GM19328 (cell line): ENCODE results near the gene TSPAN16.

Experiments
- ATAC-seq: cut with Tn5 transposase; IDR thresholded peaks from one replicate; pipeline ENCODE4 v1.9.1; 2021; ENCODE audit warnings: mild to moderate bottlenecking, moderate library complexity; ENCODE audit not compliant: unreplicated experiment

TSPAN16 gene

DNA sequence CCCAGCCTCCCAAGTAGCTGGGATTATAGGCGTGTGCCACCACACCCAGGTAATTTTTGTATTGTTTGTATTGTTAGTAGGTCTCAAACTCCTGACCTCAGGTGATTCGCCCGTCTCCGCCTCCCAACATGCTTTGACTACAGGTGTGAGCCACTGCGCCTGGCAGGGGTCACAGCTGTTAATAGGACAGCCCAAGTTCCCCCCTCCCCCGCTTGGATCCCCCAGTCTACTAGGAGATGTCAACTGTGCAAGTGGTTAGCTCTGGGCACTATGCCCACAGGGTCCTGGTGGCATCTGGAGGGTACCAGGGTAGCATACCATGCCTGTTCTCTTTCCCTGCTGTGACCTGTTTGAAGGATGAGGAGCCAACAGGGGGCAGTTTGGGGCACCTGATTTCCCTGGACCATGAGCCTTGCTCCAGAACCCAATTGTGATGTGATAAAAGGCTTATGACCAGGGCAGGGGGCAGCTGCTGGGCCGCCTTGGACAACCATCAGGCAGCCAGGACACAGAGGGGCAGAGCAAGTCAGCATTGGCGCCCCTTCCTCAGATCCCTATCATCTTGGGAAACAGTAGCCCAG lies at the start of gene TSPAN16:
Gene TSPAN16 (plus strand): TSS at position 496 of the 581 bp plus-strand sequence. CDS start 138 bp downstream, outside the sequence.
- no peak for ATAC-seq

- no peak for ATAC-seq
These were observed 49.0 kb upstream of the TSPAN16 start for GRCh38 chr19:11246941-11247340.

DNA sequence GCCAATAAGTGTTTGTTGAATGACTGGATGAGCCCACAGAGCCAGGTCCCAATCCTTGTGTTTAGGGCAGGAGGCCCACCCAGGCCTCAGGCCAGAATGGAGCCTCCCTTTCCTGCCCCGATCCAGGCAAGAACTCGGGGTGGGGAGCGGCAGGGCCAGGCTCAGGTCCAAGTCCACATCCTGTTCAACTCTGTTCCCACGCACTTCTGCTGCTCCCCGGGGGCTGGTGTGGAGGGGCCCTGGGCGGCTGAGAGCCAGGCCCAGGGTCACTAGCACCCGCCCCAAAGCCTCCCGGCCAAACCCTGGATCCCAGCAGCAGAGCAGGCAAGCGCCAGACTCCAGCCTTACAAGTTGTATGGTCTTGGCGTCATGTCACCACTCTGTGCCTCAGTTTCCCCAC lies 48.6 kb upstream of the TSPAN16 start:
- no peak for ATAC-seq

GRCh38 chr19:11247934-11248333 lies 48.0 kb upstream of the TSPAN16 start:
- ATAC-seq: no peak

GRCh38 chr19:11248852-11249251 lies 47.1 kb upstream of the TSPAN16 start:
- no peak for ATAC-seq

DNA sequence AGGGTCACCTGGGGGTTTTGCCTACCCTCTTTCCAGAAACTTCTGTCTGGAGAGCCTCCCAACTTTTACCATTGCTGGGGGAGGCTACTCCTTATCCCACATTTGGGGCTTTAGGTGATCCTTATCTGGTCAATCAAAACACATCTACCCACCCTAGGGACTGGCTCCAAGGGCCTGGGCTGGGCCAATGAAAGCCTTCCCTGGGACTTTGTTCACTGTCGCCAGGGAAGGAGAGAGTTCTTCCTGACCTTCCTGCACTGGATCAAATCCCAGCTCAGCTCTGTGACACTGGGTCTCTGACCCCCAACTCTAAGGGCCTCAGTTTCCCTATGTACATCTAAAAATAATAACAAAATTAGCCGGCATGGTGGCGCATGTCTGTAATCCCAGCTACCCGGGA lies 44.7 kb upstream of the TSPAN16 start:
- no peak for ATAC-seq

GRCh38 chr19:11251650-11252314 lies 44.2 kb upstream of the TSPAN16 start:
- ATAC-seq: no peak

GRCh38 chr19:11252665-11253355 lies 43.1 kb upstream of the TSPAN16 start:
- ATAC-seq: no peak

DNA sequence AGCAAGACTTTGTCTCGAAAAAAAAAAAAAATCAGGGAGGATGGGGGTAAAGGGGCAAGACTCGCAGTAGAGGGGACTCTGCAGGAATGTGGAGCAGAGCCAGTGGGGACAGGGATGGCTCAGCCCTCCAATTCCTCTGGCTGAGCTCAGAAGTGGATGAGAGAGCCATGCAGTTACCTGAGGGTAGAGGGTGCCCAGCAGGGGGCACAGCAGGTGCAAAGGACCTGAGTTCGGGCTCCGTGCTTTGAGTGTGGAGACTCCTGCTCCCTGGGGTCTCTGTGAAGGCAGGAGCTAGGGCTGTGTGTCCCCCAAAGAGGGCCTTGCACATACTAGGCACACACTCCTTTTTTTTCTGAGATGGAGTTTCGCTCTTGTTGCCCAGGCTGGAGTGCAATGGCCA lies 41.3 kb upstream of the TSPAN16 start:
- ATAC-seq: no peak

GRCh38 chr19:11256189-11256588 lies 39.8 kb upstream of the TSPAN16 start:
- ATAC-seq: no peak

DNA sequence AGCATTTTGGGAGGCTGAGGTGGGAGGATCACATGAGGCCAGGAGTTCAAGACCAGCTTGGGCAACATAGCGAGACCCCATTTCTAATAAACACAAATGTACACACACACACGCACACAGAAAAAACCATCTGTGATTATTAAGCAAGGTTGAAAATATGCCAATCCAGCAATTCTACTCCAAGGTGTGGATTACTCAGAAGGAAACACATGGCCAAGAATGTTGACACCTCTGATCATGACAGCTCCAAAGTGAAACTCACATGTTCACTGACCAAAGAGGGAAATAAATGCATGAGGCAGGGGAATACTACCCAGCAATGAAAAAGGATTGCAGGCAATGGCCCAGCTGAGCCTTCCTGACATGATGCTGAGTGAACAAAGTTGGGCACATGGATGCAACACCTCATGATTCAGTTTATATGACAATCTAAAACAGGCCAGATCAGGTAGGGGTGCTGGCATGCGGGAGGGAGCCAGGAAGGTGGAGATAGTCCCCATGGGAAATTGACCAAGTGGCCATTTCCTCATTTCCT lies 38.0 kb upstream of the TSPAN16 start:
- ATAC-seq: no peak

DNA sequence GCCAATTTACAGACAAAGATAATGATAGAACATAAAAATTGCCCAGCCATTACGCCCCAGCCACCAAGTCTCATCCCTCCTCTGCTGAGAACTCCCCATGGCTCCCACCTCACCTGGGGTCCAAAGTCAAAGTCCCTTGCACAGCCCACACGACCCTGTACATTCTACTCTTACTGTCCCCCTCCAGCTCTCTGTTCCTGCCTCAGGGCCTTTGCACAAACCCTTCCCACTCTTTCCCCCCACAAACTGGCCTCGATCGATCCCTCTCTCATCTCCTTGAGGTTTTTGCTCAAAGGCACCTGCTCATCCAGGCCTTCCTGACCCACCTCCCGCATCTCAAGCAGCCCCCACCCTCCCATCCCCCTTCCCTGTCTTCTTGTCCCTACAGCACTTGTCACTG lies 35.0 kb upstream of the TSPAN16 start:
- ATAC-seq: no peak

- ATAC-seq: no peak
These were observed 34.5 kb upstream of the TSPAN16 start for GRCh38 chr19:11261431-11261970.

DNA sequence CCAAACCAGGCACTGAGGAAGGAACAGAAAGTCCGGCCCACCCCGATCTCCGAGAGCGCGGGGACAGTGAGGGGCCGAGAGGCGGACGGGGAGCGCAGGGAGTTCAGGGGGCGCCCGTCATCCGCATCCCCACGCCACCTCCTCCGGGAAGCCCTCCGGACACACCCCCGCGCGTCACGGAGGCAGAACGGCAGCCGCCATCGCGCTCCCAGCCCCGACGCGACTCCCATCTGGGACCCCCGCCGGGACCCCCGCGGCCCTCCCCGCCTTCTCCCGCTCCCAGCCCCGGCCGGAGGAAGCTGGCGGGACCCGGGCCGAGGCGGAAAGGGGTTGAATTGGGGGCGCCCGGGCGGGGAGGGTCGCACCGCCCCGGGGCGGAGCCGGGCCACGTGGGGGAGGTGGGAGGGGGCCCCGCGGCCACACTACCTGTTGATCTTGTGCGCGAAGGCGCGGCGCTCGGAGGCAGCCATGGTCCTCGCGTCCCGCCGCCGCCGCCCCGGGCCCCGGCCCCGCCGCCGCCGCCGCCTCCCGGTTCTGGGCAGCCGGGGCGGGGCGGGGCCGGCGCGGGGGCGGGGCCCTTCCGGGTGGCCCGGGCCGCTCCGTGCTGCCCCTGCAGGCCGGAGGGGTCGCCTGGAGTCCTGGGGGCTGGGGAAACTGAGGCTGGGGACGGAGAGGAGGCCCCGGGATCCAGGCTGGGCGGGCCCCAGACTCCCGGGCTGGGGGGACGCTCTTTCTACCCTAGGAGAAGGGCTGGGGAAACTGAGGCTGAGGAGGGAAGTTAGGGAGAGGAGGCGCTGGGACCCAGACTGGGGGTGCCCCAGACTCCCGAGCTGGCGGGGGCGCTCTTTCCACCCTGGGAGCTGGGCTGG lies 33.8 kb upstream of the TSPAN16 start, which contains the start of gene DOCK6:
Gene DOCK6 (minus strand): TSS at position 554 of the 869 bp plus-strand sequence. CDS start 84 bp downstream, at position 470.
- no peak for ATAC-seq

DNA sequence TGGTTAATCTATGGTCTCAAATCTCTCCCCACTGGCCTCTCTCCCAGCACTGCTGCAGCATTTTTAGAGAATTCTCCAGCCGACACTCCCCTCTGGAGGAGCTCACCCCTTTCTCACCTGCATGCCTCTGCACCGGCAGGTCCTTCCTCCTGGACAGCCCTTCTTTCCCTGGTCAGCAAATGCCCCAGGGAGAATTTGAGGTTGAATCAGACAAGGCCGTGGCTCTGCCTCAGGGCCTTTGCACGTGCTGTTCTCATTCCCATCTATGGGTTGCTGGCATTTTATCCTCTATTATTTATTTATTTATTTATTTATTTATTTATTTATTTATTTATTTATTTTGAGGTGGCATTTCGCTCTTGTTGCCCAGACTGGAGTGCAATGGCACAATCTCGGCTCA lies 32.2 kb upstream of the TSPAN16 start:
- no peak for ATAC-seq

GRCh38 chr19:11264452-11265176 lies 31.3 kb upstream of the TSPAN16 start:
- ATAC-seq: no peak

- no peak for ATAC-seq
These were observed 30.7 kb upstream of the TSPAN16 start for GRCh38 chr19:11265177-11265784.

DNA sequence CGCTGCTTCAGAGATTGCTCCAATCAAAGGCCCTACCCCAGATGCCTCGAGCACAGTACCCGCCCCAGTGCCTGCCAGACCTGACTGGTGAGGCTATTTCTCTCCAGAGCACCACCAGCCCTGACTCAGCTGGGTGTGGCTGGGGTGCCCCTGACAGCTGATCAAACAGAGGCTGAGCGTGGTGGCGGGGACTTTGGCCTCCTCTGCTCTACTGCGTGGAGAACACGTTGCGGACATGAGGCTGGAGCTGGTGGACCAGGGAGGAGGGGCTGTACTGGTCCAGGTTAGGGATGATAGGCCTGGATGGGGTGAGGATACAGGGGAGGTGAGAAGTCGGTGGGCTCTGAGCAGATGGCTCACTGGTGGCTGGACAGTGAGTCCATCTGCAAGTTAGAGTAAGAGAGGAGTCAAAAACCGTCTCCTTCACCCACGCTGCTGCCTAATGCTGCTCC lies 30.1 kb upstream of the TSPAN16 start:
- ATAC-seq: no peak

- no peak for ATAC-seq
These were observed 28.5 kb upstream of the TSPAN16 start for GRCh38 chr19:11267316-11268085.
